CD8-positive, alpha-beta memory T cell (primary cell): ENCODE data around the gene RASGRF1. TPM values are rescaled to one million over a fixed set of nuclear protein-coding genes. Genes with fewer than 3 reads are reported as not detected.

Experiments
- CTCF ChIA-PET: fragments of 350-600 bp; sonication (Branson Sonifier 250); formaldehyde crosslinking; loops from one replicate; lab custom pipeline; 2021; ENCODE audit warnings: antibody characterized with exemption; lab: Charles Lee
- POLR2A ChIA-PET: fragments of 350-600 bp; sonication (Branson Sonifier 250); formaldehyde crosslinking; loops from one replicate; lab custom pipeline; 2021; ENCODE audit warnings: antibody characterized with exemption; lab: Charles Lee
- DNase-seq, 5 donors: peaks; one replicate each; pipeline versions ENCODE4 v3.0.0 to v3.0.0-alpha.2; 2020 to 2022; ENCODE audit warnings: mixed read lengths in 1 of 5
- H3K27ac ChIP-seq: one replicate; pipeline ENCODE4 v1.7.0; 2013; ENCODE audit warnings: low read depth, mild to moderate bottlenecking, low read length, moderate library complexity
- H3K27me3 ChIP-seq: 2 replicates; pipeline ENCODE4 v1.7.0; 2013; ENCODE audit warnings: low read length, mild to moderate bottlenecking; ENCODE audit not compliant: insufficient read depth, poor library complexity, severe bottlenecking
- H3K36me3 ChIP-seq: 2 replicates; pipeline ENCODE4 v1.7.0; 2013; ENCODE audit warnings: mild to moderate bottlenecking, low read length, moderate library complexity; ENCODE audit not compliant: insufficient read depth
- H3K4me1 ChIP-seq: 2 replicates; pipeline ENCODE4 v1.7.0; 2013; ENCODE audit warnings: mild to moderate bottlenecking, low read length, moderate library complexity; ENCODE audit not compliant: insufficient read depth
- H3K4me3 ChIP-seq: 2 replicates; pipeline ENCODE4 v1.7.0; 2013; ENCODE audit warnings: mild to moderate bottlenecking, low read length
- H3K9me3 ChIP-seq: 2 replicates; pipeline ENCODE4 v1.7.0; 2013; ENCODE audit warnings: mild to moderate bottlenecking, low read length
- H3K27ac Mint-ChIP-seq, 8 donors: one replicate each; pipeline ENCODE4 v1.8.0; 2020 to 2021; ENCODE audit warnings: mixed read lengths in 8 of 8, mild to moderate bottlenecking in 6 of 8, inconsistent platforms in 3 of 8, moderate library complexity in 3 of 8
- H3K27me3 Mint-ChIP-seq, 2 donors: one replicate each; pipeline ENCODE4 v1.8.0; 2020 to 2021; ENCODE audit warnings: mixed read lengths in 2 of 2, mild to moderate bottlenecking in 1 of 2, moderate library complexity in 1 of 2
- H3K36me3 Mint-ChIP-seq, 3 donors: one replicate each; pipeline ENCODE4 v1.8.0; 2020 to 2021; ENCODE audit warnings: mixed read lengths in 3 of 3, inconsistent platforms in 1 of 3, mild to moderate bottlenecking in 1 of 3
- H3K4me1 Mint-ChIP-seq, 3 donors: one replicate each; pipeline ENCODE4 v1.8.0; 2020 to 2021; ENCODE audit warnings: mixed read lengths in 3 of 3, inconsistent platforms in 1 of 3, mild to moderate bottlenecking in 1 of 3
- H3K4me3 Mint-ChIP-seq, 7 donors: one replicate each; pipeline ENCODE4 v1.8.0; 2020 to 2021; ENCODE audit warnings: mixed read lengths in 7 of 7, mild to moderate bottlenecking in 6 of 7, moderate library complexity in 4 of 7, inconsistent platforms in 2 of 7
- H3K9me3 Mint-ChIP-seq, 5 donors: one replicate each; pipeline ENCODE4 v1.8.0; 2020 to 2022; ENCODE audit warnings: mixed read lengths in 5 of 5, mild to moderate bottlenecking in 3 of 5, moderate library complexity in 2 of 5, inconsistent platforms in 1 of 5
- polyA plus RNA-seq: library from polyadenylated mRNA; unstranded; fragments of 300-500 nt; fragmentation: Illumina TruSeq; gene quantifications from one replicate; pipeline ENCODE4 v1.2.3, GENCODE V29; 2021
- total RNA-seq, 2 experiments: library from RNA; stranded (reverse); gene quantifications; one replicate each; pipeline ENCODE4 v1.2.3, GENCODE V29; 2021

Gene RASGRF1
- total and polyA plus RNA-seq, 3 experiments from 2014 or later = not detected

- no peak overlapping the region for H3K4me3 ChIP-seq
- ChIA-PET POLR2A (no interaction called here), CTCF (no interaction called here)
- no peaks in the 10 kb centered on the region for H3K27me3 ChIP-seq
- peak overlapping the region in 1 of 8 donors; percentile 1 for H3K27ac Mint-ChIP-seq
- H3K4me1 ChIP-seq = no peaks in the 10 kb centered on the region
- H3K9me3 ChIP-seq = no peaks in the 10 kb centered on the region
- H3K4me3 Mint-ChIP-seq = no peak overlapping the region
- peaks cover 2 to 17% of the 10 kb centered on the region in 2 donors for H3K27me3 Mint-ChIP-seq
- no peaks in the 10 kb centered on the region for H3K4me1 Mint-ChIP-seq
- H3K27ac ChIP-seq = no peak overlapping the region
- DNase-seq = no peak
- no peaks in the 10 kb centered on the region for H3K36me3 ChIP-seq
- H3K36me3 Mint-ChIP-seq = no peaks in the 10 kb centered on the region
- H3K9me3 Mint-ChIP-seq = peaks cover 0 to 2% (median 0%) of the 10 kb centered on the region in 5 donors
These were observed 22.6 kb downstream of the RASGRF1 start for GRCh38 chr15:79067969-79068368.

- H3K4me3 Mint-ChIP-seq = no peak overlapping the region
- H3K36me3 Mint-ChIP-seq = no peaks in the 10 kb centered on the region
- no peaks in the 10 kb centered on the region for H3K36me3 ChIP-seq
- H3K4me3 ChIP-seq = no peak overlapping the region
- H3K9me3 Mint-ChIP-seq = peaks cover 0 to 2% (median 0%) of the 10 kb centered on the region in 5 donors
- no peak for DNase-seq
- H3K27ac Mint-ChIP-seq = no peak overlapping the region
- no peaks in the 10 kb centered on the region for H3K9me3 ChIP-seq
- H3K27ac ChIP-seq = no peak overlapping the region
- POLR2A ChIA-PET = no interaction called here
- H3K4me1 ChIP-seq = no peaks in the 10 kb centered on the region
- H3K27me3 ChIP-seq = no peaks in the 10 kb centered on the region
- no peaks in the 10 kb centered on the region for H3K4me1 Mint-ChIP-seq
- peaks cover 2 to 19% of the 10 kb centered on the region in 2 donors for H3K27me3 Mint-ChIP-seq
- CTCF ChIA-PET = no interaction called here
These were observed 23.3 kb downstream of the RASGRF1 start for GRCh38 chr15:79067072-79067833.

GRCh38 chr15:79066391-79067071, 24.0 kb downstream of the RASGRF1 start:
- no peak overlapping the region for H3K4me3 Mint-ChIP-seq
- H3K9me3 Mint-ChIP-seq = peaks cover 0 to 2% (median 0%) of the 10 kb centered on the region in 5 donors
- CTCF ChIA-PET = no interaction called here

GRCh38 chr15:79065706-79066376, 24.7 kb downstream of the RASGRF1 start:
- no peaks in the 10 kb centered on the region for H3K9me3 ChIP-seq
- DNase-seq = no peak
- H3K27ac ChIP-seq = no peak overlapping the region
- no peaks in the 10 kb centered on the region for H3K27me3 ChIP-seq
- Mint-ChIP-seq H3K27me3 (peaks cover 0 to 15% of the 10 kb centered on the region in 2 donors), H3K4me1 (no peaks in the 10 kb centered on the region), H3K9me3 (peaks cover 0 to 2% (median 0%) of the 10 kb centered on the region in 5 donors), H3K4me3 (no peak overlapping the region), H3K36me3 (no peaks in the 10 kb centered on the region), H3K27ac (no peak overlapping the region)
- ChIA-PET POLR2A (no interaction called here), CTCF (no interaction called here)
- no peaks in the 10 kb centered on the region for H3K4me1 ChIP-seq
- H3K4me3 ChIP-seq = no peak overlapping the region
- no peaks in the 10 kb centered on the region for H3K36me3 ChIP-seq

More at GRCh38 chr15:79066391-79067071, 24.0 kb downstream of the RASGRF1 start:
- Histone ChIP-seq H3K27me3 (no peaks in the 10 kb centered on the region), H3K9me3 (no peaks in the 10 kb centered on the region), H3K4me3 (no peak overlapping the region), H3K27ac (no peak overlapping the region), H3K4me1 (no peaks in the 10 kb centered on the region), H3K36me3 (no peaks in the 10 kb centered on the region)
- no peaks in the 10 kb centered on the region for H3K36me3 Mint-ChIP-seq
- peaks cover 2 to 14% of the 10 kb centered on the region in 2 donors for H3K27me3 Mint-ChIP-seq
- no peaks in the 10 kb centered on the region for H3K4me1 Mint-ChIP-seq
- no peak for DNase-seq
- no peak overlapping the region for H3K27ac Mint-ChIP-seq
- POLR2A ChIA-PET = no interaction called here

- Mint-ChIP-seq H3K27me3 (peaks cover 0 to 17% of the 10 kb centered on the region in 2 donors), H3K36me3 (no peaks in the 10 kb centered on the region), H3K9me3 (peaks cover 0 to 2% (median 0%) of the 10 kb centered on the region in 5 donors), H3K4me1 (no peaks in the 10 kb centered on the region), H3K27ac (no peak overlapping the region), H3K4me3 (no peak overlapping the region)
- H3K9me3 ChIP-seq = no peaks in the 10 kb centered on the region
- ChIA-PET CTCF (no interaction called here), POLR2A (no interaction called here)
- no peaks in the 10 kb centered on the region for H3K27me3 ChIP-seq
- H3K27ac ChIP-seq = no peak overlapping the region
- H3K36me3 ChIP-seq = no peaks in the 10 kb centered on the region
- DNase-seq = no peak
- H3K4me3 ChIP-seq = no peak overlapping the region
- H3K4me1 ChIP-seq = no peaks in the 10 kb centered on the region
These were observed 25.2 kb downstream of the RASGRF1 start for GRCh38 chr15:79065361-79065705.

GRCh38 chr15:79064496-79064895, 26.1 kb downstream of the RASGRF1 start:
- peaks cover 0 to 20% of the 10 kb centered on the region in 2 donors for H3K27me3 Mint-ChIP-seq
- Histone ChIP-seq H3K4me3 (no peak overlapping the region), H3K9me3 (no peaks in the 10 kb centered on the region), H3K27me3 (no peaks in the 10 kb centered on the region), H3K4me1 (no peaks in the 10 kb centered on the region), H3K27ac (no peak overlapping the region), H3K36me3 (no peaks in the 10 kb centered on the region)
- peaks cover 0 to 2% (median 0%) of the 10 kb centered on the region in 5 donors for H3K9me3 Mint-ChIP-seq
- CTCF ChIA-PET = no interaction called here
- POLR2A ChIA-PET = no interaction called here
- no peaks in the 10 kb centered on the region for H3K36me3 Mint-ChIP-seq
- H3K4me1 Mint-ChIP-seq = no peaks in the 10 kb centered on the region
- no peak overlapping the region for H3K27ac Mint-ChIP-seq
- H3K4me3 Mint-ChIP-seq = no peak overlapping the region
- no peak for DNase-seq

- Mint-ChIP-seq H3K4me3 (no peak overlapping the region), H3K27me3 (peaks cover 8 to 35% of the 10 kb centered on the region in 2 donors), H3K9me3 (peaks cover 0 to 2% (median 0%) of the 10 kb centered on the region in 5 donors), H3K36me3 (no peaks in the 10 kb centered on the region), H3K4me1 (no peaks in the 10 kb centered on the region), H3K27ac (peak overlapping the region in 1 of 8 donors; percentile 26)
- DNase-seq = no peak
- Histone ChIP-seq H3K4me1 (no peaks in the 10 kb centered on the region), H3K36me3 (no peaks in the 10 kb centered on the region), H3K4me3 (no peak overlapping the region), H3K9me3 (no peaks in the 10 kb centered on the region), H3K27ac (no peak overlapping the region), H3K27me3 (no peaks in the 10 kb centered on the region)
- CTCF ChIA-PET = no interaction called here
- POLR2A ChIA-PET = no interaction called here
These were observed 30.4 kb downstream of the RASGRF1 start for GRCh38 chr15:79060175-79060574.

GRCh38 chr15:79059081-79059572, 31.5 kb downstream of the RASGRF1 start:
- Histone ChIP-seq H3K9me3 (no peaks in the 10 kb centered on the region), H3K27me3 (no peaks in the 10 kb centered on the region), H3K4me3 (no peak overlapping the region), H3K27ac (no peak overlapping the region), H3K4me1 (no peaks in the 10 kb centered on the region), H3K36me3 (no peaks in the 10 kb centered on the region)
- no peaks in the 10 kb centered on the region for H3K36me3 Mint-ChIP-seq
- H3K9me3 Mint-ChIP-seq = peaks cover 0 to 2% (median 0%) of the 10 kb centered on the region in 5 donors
- no peak overlapping the region for H3K4me3 Mint-ChIP-seq
- POLR2A ChIA-PET = no interaction called here
- CTCF ChIA-PET = no interaction called here
- H3K4me1 Mint-ChIP-seq = no peaks in the 10 kb centered on the region
- no peak for DNase-seq
- H3K27ac Mint-ChIP-seq = no peak overlapping the region
- peaks cover 8 to 26% of the 10 kb centered on the region in 2 donors for H3K27me3 Mint-ChIP-seq
